Transverse colon (tissue), 4 donors: ENCODE measurements around the gene SMCO4. TPM values are rescaled to one million over a fixed set of nuclear protein-coding genes. Genes with fewer than 3 reads are reported as not detected.

Experiments
- DNase-seq: peaks from one replicate; pipeline ENCODE4 v3.0.0-alpha.2; 2019
- H3K27ac ChIP-seq, 4 donors: fragments of 200-600 bp; sonication (generic); 2 replicates each; pipeline ENCODE4 v1.5.1; 2016 to 2018; ENCODE audit warnings: inconsistent platforms in 4 of 4
- H3K27me3 ChIP-seq: fragments of 200-600 bp; sonication (generic); 2 replicates; pipeline ENCODE4 v1.5.1; 2017; ENCODE audit warnings: inconsistent platforms
- H3K36me3 ChIP-seq, 4 donors: fragments of 200-600 bp; sonication (generic); 2 replicates each; pipeline ENCODE4 v1.5.1; 2017 to 2019; ENCODE audit warnings: inconsistent platforms in 4 of 4
- H3K4me1 ChIP-seq, 4 donors: fragments of 200-600 bp; sonication (generic); 2 replicates each; pipeline ENCODE4 v1.5.1; 2017 to 2020; ENCODE audit warnings: inconsistent platforms in 4 of 4
- H3K4me3 ChIP-seq, 4 donors: fragments of 200-600 bp; sonication (generic); 1 replicate in 1 of 4; 2 replicates in 3 of 4; pipeline versions ENCODE4 v1.5.1 to v1.6.1; 2017 to 2019; ENCODE audit warnings: inconsistent platforms in 4 of 4
- H3K9me3 ChIP-seq, 2 donors: fragments of 200-600 bp; sonication (generic); 2 replicates each; pipeline ENCODE4 v1.5.1; 2017 to 2019; ENCODE audit warnings: inconsistent platforms in 2 of 2
- CTCF ChIP-seq, 5 experiments: fragments of 200-600 bp in 3 of 5; fragments of 450-650 bp in 2 of 5; sonication (generic) in 3 of 5; IDR thresholded peaks; 1 replicate in 2 of 5; 2 replicates in 3 of 5; pipeline ENCODE4 v1.5.1; 2016 to 2017; ENCODE audit warnings: antibody characterized with exemption in 5 of 5, inconsistent platforms in 3 of 5, mild to moderate bottlenecking in 2 of 5, moderate library complexity in 1 of 5
- EP300 ChIP-seq: sonication (generic); formaldehyde crosslinking; IDR thresholded peaks from one replicate; pipeline ENCODE4 v1.6.1; 2017; ENCODE audit warnings: antibody characterized with exemption, low read depth
- POLR2A ChIP-seq: fragments of 450-650 bp; IDR thresholded peaks from one replicate; pipeline ENCODE4 v1.6.1; 2016; ENCODE audit warnings: antibody characterized with exemption, mild to moderate bottlenecking, moderate library complexity
- POLR2AphosphoS5 ChIP-seq, 3 donors: sonication (generic); formaldehyde crosslinking; IDR thresholded peaks; one replicate each; pipeline ENCODE4 v1.6.1; 2016; ENCODE audit warnings: antibody characterized with exemption in 3 of 3
- WGBS, 2 donors: methylation state at CpG; one replicate each; pipeline ENCODE4 v1.1.5; 2018; ENCODE audit warnings: low coverage in 1 of 2; 5-methylcytosine and 5-hydroxymethylcytosine counted together
- in situ Hi-C, 4 donors: fragments of 200-750 bp; cut with MboI; loops; one replicate each; pipeline versions ENCODE4 v1.15.0 to v1.15.1; 2017; ENCODE audit warnings: low sequenced_read_pairs in 3 of 4, low pct_ligation_motif_present in 1 of 4, low pct_unique_long_range_greater_than_20kb in 1 of 4
- intact Hi-C: fragments of 100-400 bp; cut with DNase I; formaldehyde crosslinking; loops from one replicate; pipeline ENCODE4 v1.15.1; 2023; ENCODE audit warnings: low total_unique reads
- total RNA-seq, 4 donors: library from RNA; depleted of rRNA; stranded (reverse); fragments of >200 nt; gene quantifications; one replicate each; pipeline ENCODE4 v1.1.0, GENCODE V29; 2016

The SMCO4 gene
- total RNA-seq, 4 donors from 2014 or later, result 33.3 to 80.4 (median 37.0) TPM; not detected in 1

- intact Hi-C loops, result no loop called here
- TF ChIP-seq CTCF (IDR thresholded peaks at IDR 0.05) (no peak), POLR2AphosphoS5 (IDR thresholded peaks at IDR 0.05) (no peak), EP300 (no peak), POLR2A (no peak)
- H3K4me3 ChIP-seq, result no peak overlapping the region
- 79 to 88% methylated on average over 1 of the region's 1 CpG for WGBS, 2 donors
- H3K36me3 ChIP-seq, result no peaks in the 10 kb centered on the region
- H3K9me3 ChIP-seq, result no peaks in the 10 kb centered on the region
- in situ Hi-C loops, result no loop called here
- DNase-seq, result no peak
- H3K27me3 ChIP-seq, result no peaks in the 10 kb centered on the region
- H3K27ac ChIP-seq, result peak overlapping the region in 2 of 4 donors; percentile 15 to 79
- H3K4me1 ChIP-seq, result peaks cover 0 to 26% (median 8%) of the 10 kb centered on the region in 4 donors
Measured at GRCh38 chr11:93480756-93481155, 62.4 kb downstream of the SMCO4 start.

GRCh38 chr11:93480256-93480655, 62.9 kb downstream of the SMCO4 start:
- no peak for DNase-seq
- Histone ChIP-seq H3K27me3 (no peaks in the 10 kb centered on the region), H3K36me3 (no peaks in the 10 kb centered on the region), H3K4me1 (peaks cover 0 to 24% (median 8%) of the 10 kb centered on the region in 4 donors), H3K27ac (no peak overlapping the region), H3K9me3 (no peaks in the 10 kb centered on the region), H3K4me3 (no peak overlapping the region)
- WGBS, 2 donors, result 98 to 100% methylated on average over 1 to 6 of the region's 6 CpGs
- in situ Hi-C loops (no loop called here), intact Hi-C loops (no loop called here)
- TF ChIP-seq CTCF (IDR thresholded peaks at IDR 0.05), result no peak
- TF ChIP-seq POLR2AphosphoS5 (IDR thresholded peaks at IDR 0.05), result no peak
- no peak for TF ChIP-seq POLR2A
- TF ChIP-seq EP300, result no peak

GRCh38 chr11:93478841-93479240, 64.3 kb downstream of the SMCO4 start:
- H3K27ac ChIP-seq, result no peak overlapping the region
- H3K9me3 ChIP-seq, result no peaks in the 10 kb centered on the region
- H3K27me3 ChIP-seq, result no peaks in the 10 kb centered on the region
- in situ Hi-C loops (no loop called here), intact Hi-C loops (no loop called here)
- H3K4me3 ChIP-seq, result no peak overlapping the region
- DNase-seq, result no peak
- whole genome bisulfite sequencing, 2 donors, result 94 to 98% methylated on average over 16 to 19 of the region's 19 CpGs
- TF ChIP-seq EP300 (no peak), POLR2AphosphoS5 (IDR thresholded peaks at IDR 0.05) (no peak), CTCF (IDR thresholded peaks at IDR 0.05) (no peak), POLR2A (no peak)
- no peaks in the 10 kb centered on the region for H3K36me3 ChIP-seq
- H3K4me1 ChIP-seq, result peaks cover 0 to 19% (median 8%) of the 10 kb centered on the region in 4 donors

GRCh38 chr11:93477684-93478234, 65.4 kb downstream of the SMCO4 start:
- Histone ChIP-seq H3K4me3 (no peak overlapping the region), H3K4me1 (peaks cover 0 to 15% (median 8%) of the 10 kb centered on the region in 4 donors), H3K27me3 (no peaks in the 10 kb centered on the region), H3K9me3 (no peaks in the 10 kb centered on the region), H3K36me3 (no peaks in the 10 kb centered on the region), H3K27ac (no peak overlapping the region)
- WGBS, 2 donors, result 8 to 76% methylated on average over 2 to 11 of the region's 11 CpGs
- TF ChIP-seq EP300 (no peak), POLR2AphosphoS5 (IDR thresholded peaks at IDR 0.05) (no peak), POLR2A (no peak), CTCF (IDR thresholded peaks at IDR 0.05) (no peak)
- DNase-seq, result no peak
- intact Hi-C loops, result no loop called here
- in situ Hi-C loops, result no loop called here
